Ovary (tissue), 9 donors: ENCODE measurements around the gene SPTLC1. TPM values are rescaled to one million over a fixed set of nuclear protein-coding genes. Genes with fewer than 3 reads are reported as not detected.
"Not testable (repeated sequence)": the region's sequence is repeated elsewhere in the genome, so short reads cannot be mapped to it uniquely, and the experiment has no call there.

Source experiments
- DNase-seq, 5 donors: peaks; one replicate each; pipeline ENCODE4 v3.0.0-alpha.2; 2019 to 2020
- H3K27ac ChIP-seq, 2 donors: fragments of 200-600 bp; one replicate each; pipeline versions ENCODE4 v1.5.1 to v1.8.0; 2019 to 2022
- H3K27me3 ChIP-seq: fragments of 200-600 bp; one replicate; pipeline ENCODE4 v1.8.0; 2022
- H3K36me3 ChIP-seq: fragments of 200-600 bp; sonication (generic); one replicate; pipeline ENCODE4 v1.5.1; 2019
- H3K4me1 ChIP-seq: one replicate; pipeline ENCODE4 v1.8.1; 2013; ENCODE audit warnings: mild to moderate bottlenecking, moderate library complexity; ENCODE audit not compliant: insufficient read depth
- H3K4me3 ChIP-seq: fragments of 200-600 bp; sonication (generic); one replicate; pipeline ENCODE4 v1.5.1; 2017
- H3K9me3 ChIP-seq, 2 donors: fragments of 200-600 bp in 1 of 2; sonication (generic) in 1 of 2; one replicate each; pipeline versions ENCODE4 v1.5.1 to v1.8.1; 2013 to 2019; ENCODE audit warnings: mild to moderate bottlenecking in 1 of 2, moderate library complexity in 1 of 2
- CTCF ChIP-seq, 3 donors: fragments of 450-650 bp in 2 of 3; fragments of 200-600 bp in 1 of 3; IDR thresholded peaks; one replicate each; pipeline versions ENCODE4 v1.5.1 to v1.8.0; 2016 to 2022; ENCODE audit warnings: antibody characterized with exemption in 3 of 3, mild to moderate bottlenecking in 1 of 3
- EP300 ChIP-seq: sonication (generic); formaldehyde crosslinking; IDR thresholded peaks from one replicate; pipeline ENCODE4 v1.6.1; 2017; ENCODE audit warnings: antibody characterized with exemption
- POLR2A ChIP-seq: fragments of 450-650 bp; IDR thresholded peaks from one replicate; pipeline ENCODE4 v1.6.1; 2017; ENCODE audit warnings: antibody characterized with exemption, mild to moderate bottlenecking, moderate library complexity
- WGBS, 3 donors: extraction: QIAGEN DNeasy Blood & Tissue Kit in 1 of 3; methylation state at CpG; one replicate each; pipeline versions ENCODE4 v1.1.5 to v1.1.7; 2013 to 2017; 5-methylcytosine and 5-hydroxymethylcytosine counted together
- intact Hi-C, 4 donors: fragments of 100-400 bp; cut with DNase I; formaldehyde crosslinking; loops; one replicate each; pipeline versions ENCODE4 v1.11.0 to v1.15.1; 2022 to 2023
- polyA plus RNA-seq, 2 donors: library from polyadenylated mRNA; stranded (reverse); fragments of 200-250 nt in 1 of 2; fragments of 350-450 nt in 1 of 2; fragmentation: Illumina TruSeq in 1 of 2; extraction: RNeasy Lipid Tissue Mini Kit (QIAGEN cat#74804) in 1 of 2; gene quantifications; one replicate each; pipeline ENCODE4 v1.2.3, GENCODE V29; 2013 to 2014
- total RNA-seq, 7 donors: library from RNA; depleted of rRNA in 2 of 7; stranded (reverse); fragments of >200 nt in 2 of 7; fragmentation: NEBNext Ultra II Directional in 3 of 7; extraction: Animal tissue kit (Norgen Biotek cat#: 25700) in 3 of 7; gene quantifications; one replicate each; pipeline versions ENCODE4 v1.1.0 to v1.2.4, GENCODE V29; 2016 to 2023
- donor health status: DM: no; HTN: no; CAD: no; lungs with moderate emphysema.
- donor health status: DM: no; HTN: no; CAD: no.
- donor health status: Bipolar disorder and iron deficiency.
- donor health status: DM: yes; HTN: yes; CAD: no.
- donor health status: DM: no; HTN: no; CAD: no.
- donor health status: DM: yes; HTN: yes; CAD: no.

The SPTLC1 gene
- total and polyA plus RNA-seq, 9 donors = 54.3 to 80.2 (median 72.0) TPM

DNA sequence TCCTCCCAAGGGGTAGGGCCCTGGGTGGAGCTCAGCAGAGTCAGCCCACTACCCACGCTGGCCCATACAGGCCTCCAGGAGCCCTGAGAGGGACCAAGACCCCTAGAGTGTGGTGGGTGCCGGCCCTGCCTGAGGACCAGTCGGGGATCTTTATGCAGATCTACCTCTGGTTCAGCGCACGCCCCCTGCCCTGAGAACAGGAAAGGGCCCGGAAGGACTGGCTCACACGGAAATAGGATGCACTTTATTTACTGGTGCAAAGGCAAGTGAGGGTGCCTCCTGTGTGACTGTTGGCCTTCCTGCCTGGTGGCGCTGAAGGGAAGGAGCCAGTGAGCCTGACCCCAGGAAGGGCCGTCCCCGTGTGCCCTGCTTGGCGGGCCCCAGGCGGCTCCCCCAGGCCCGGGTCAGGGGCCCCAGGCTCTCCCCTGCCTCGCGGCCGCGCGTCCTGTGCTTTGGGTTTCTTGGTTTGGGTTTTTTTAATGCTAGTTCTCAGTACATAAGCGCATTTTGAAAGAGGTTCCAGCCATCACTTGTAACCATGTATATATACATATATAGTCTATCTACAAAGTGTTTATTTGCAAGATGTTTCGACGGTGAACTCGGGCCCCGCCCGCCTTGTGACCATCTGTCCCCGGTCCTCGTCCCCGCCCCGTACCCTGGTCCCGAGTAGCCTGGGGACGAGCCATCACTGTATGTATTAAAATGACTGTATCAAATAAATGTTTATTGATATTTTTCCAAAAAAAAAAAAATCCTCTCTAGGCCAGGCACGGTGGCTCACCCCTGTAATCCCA, 88.8 kb downstream of the SPTLC1 start:
- Histone ChIP-seq H3K27ac (no peak overlapping the region), H3K4me3 (no peak overlapping the region), H3K27me3 (no peaks in the 10 kb centered on the region), H3K36me3 (no peaks in the 10 kb centered on the region), H3K4me1 (no peaks in the 10 kb centered on the region), H3K9me3 (no peaks in the 10 kb centered on the region)
- intact Hi-C loops = no loop called here
- no peak for DNase-seq
- WGBS, 3 donors = 88 to 92% (median 91%) methylated on average over 31 of the region's 31 CpGs
- TF ChIP-seq EP300 = no peak
- no peak for TF ChIP-seq CTCF (IDR thresholded peaks at IDR 0.05)
- TF ChIP-seq POLR2A = no peak

GRCh38 chr9:92021785-92022541, 93.2 kb downstream of the SPTLC1 start:
- H3K27ac ChIP-seq, H3K4me3 ChIP-seq, H3K4me1 ChIP-seq, H3K36me3 ChIP-seq, H3K27me3 ChIP-seq, DNase-seq, intact Hi-C loops, H3K9me3 ChIP-seq: not testable (repeated sequence)
- 67 to 68% (median 68%) methylated on average over 7 of the region's 7 CpGs for WGBS, 3 donors

DNA sequence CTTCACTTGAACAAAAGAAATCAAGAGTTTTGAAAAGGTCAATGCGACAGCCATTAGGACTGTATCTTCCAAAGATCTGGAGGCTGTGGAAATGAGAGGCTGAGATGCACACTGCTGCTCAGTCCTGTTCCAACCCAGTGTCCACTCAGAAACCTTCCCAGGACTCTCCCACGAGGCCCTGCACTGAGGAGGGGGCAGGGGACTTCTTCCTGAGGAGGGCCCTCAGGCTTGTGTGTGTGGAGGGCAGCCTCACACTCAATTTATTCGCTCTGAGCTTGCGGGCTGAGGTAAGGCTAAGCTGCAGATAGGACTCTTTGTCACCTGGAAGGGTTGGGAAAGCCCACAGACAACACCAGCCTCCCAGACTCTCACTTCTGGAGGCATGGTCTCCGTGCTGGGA, 95.6 kb downstream of the SPTLC1 start:
- no peaks in the 10 kb centered on the region for H3K9me3 ChIP-seq
- H3K27ac ChIP-seq = no peak overlapping the region
- 61 to 68% (median 63%) methylated on average over 5 of the region's 5 CpGs for WGBS, 3 donors
- no peak for TF ChIP-seq POLR2A
- no peak for TF ChIP-seq CTCF (IDR thresholded peaks at IDR 0.05)
- no peak for TF ChIP-seq EP300
- no peaks in the 10 kb centered on the region for H3K27me3 ChIP-seq
- no peak overlapping the region for H3K4me3 ChIP-seq
- H3K4me1 ChIP-seq = no peaks in the 10 kb centered on the region
- no peaks in the 10 kb centered on the region for H3K36me3 ChIP-seq
- DNase-seq = no peak
- intact Hi-C loops = no loop called here

DNA sequence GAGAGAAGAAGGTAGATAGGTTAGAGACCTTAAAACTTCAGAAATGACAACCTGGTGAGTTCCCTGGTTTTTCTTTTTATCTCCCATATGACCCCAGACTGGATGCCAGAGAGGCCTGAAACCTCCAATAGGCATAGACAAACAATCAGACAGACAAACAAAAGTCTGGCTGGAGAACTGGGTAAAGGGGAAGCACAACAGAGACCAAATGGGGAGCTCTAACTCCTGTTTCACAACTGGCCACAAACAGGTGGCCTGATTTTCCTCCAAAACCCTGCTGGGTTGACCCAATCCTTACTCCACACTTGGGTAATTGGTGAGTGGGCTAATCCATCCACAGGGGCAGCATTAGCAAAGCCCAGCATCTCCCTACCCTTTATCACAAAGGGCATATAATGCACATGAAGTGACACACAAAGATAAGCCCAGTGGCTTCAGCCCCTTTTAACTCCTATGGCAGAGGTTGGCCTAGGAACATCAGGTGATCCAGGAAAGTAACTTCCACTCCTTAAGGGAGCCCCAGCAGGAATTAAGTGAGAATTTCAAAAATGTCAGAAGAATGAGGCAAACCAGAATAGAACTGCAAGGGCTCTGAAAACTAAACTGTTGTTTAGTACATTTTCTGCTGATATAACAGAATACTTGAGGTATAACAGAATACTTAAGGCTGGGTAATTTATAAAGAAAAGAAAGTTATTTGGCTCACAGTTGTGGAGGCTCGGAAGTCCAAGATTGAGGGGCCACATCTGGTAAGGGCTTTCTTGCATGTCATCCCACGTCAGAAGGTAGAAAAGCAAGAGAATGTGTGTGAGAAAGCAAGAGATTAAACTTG, 104.3 kb downstream of the SPTLC1 start:
- H3K36me3 ChIP-seq = no peaks in the 10 kb centered on the region
- no peak overlapping the region for H3K27ac ChIP-seq
- no peaks in the 10 kb centered on the region for H3K9me3 ChIP-seq
- no peaks in the 10 kb centered on the region for H3K4me1 ChIP-seq
- TF ChIP-seq POLR2A (no peak), CTCF (IDR thresholded peaks at IDR 0.05) (no peak), EP300 (no peak)
- DNase-seq = no peak
- intact Hi-C loops = no loop called here
- no peak overlapping the region for H3K4me3 ChIP-seq
- 66 to 77% (median 76%) methylated on average over 2 of the region's 2 CpGs for WGBS, 3 donors
- no peaks in the 10 kb centered on the region for H3K27me3 ChIP-seq

GRCh38 chr9:92010253-92010652, 105.0 kb downstream of the SPTLC1 start:
- H3K27ac ChIP-seq, DNase-seq, H3K36me3 ChIP-seq, H3K27me3 ChIP-seq, H3K4me1 ChIP-seq, H3K9me3 ChIP-seq, intact Hi-C loops, H3K4me3 ChIP-seq: not testable (repeated sequence)
- 52 to 70% (median 67%) methylated on average over 8 of the region's 8 CpGs for WGBS, 3 donors
